DND-41 (cell line): ENCODE results near the gene FOXO3.

Experiments used
- ATAC-seq: fragments of 200-7000 bp; cut with Tn5 transposase; 3 replicates; pipeline ENCODE4 v1.9.1; 2021; ENCODE audit warnings: low read depth; ENCODE audit not compliant: insufficient read depth
- DNase-seq: peaks from one replicate; pipeline ENCODE4 v3.0.0-alpha.2; 2020
- H2AFZ ChIP-seq: 2 replicates; pipeline ENCODE4 v1.6.0; 2012; ENCODE audit warnings: low read depth, low read length
- H3K27ac ChIP-seq: 2 replicates; pipeline ENCODE4 v1.5.1; 2012; ENCODE audit warnings: low read length, inconsistent platforms
- H3K27me3 ChIP-seq: fragments of 200-600 bp; sonication (generic); 2 replicates; pipeline ENCODE4 v1.6.0; 2012; ENCODE audit warnings: low read length, mild to moderate bottlenecking, inconsistent platforms; ENCODE audit not compliant: insufficient read depth, poor library complexity
- H3K36me3 ChIP-seq: 2 replicates; pipeline ENCODE4 v1.5.1; 2012; ENCODE audit warnings: low read length, inconsistent platforms; ENCODE audit not compliant: insufficient read depth
- H3K4me1 ChIP-seq: 2 replicates; pipeline ENCODE4 v1.5.1; 2012; ENCODE audit warnings: mild to moderate bottlenecking, low read length; ENCODE audit not compliant: insufficient read depth
- H3K4me2 ChIP-seq: 2 replicates; pipeline ENCODE4 v1.6.0; 2012; ENCODE audit warnings: mild to moderate bottlenecking, moderate library complexity, low read length, inconsistent platforms; ENCODE audit not compliant: insufficient read depth
- H3K4me3 ChIP-seq, 2 experiments: fragments of 200-600 bp in 1 of 2; shearing (Covaris generic) in 1 of 2; 2 replicates each; pipeline ENCODE4 v1.5.1; 2012 to 2016; ENCODE audit warnings: inconsistent platforms in 2 of 2, low read length in 2 of 2, mild to moderate bottlenecking in 2 of 2, low read depth in 1 of 2, moderate library complexity in 1 of 2
- H3K79me2 ChIP-seq: 2 replicates; pipeline ENCODE4 v1.6.0; 2012; ENCODE audit warnings: low read length, inconsistent platforms; ENCODE audit not compliant: insufficient read depth
- H3K9ac ChIP-seq: 2 replicates; pipeline ENCODE4 v1.6.0; 2012; ENCODE audit warnings: low read depth, mild to moderate bottlenecking, inconsistent platforms, low read length, moderate library complexity
- H3K9me3 ChIP-seq: 2 replicates; pipeline ENCODE4 v1.5.1; 2012; ENCODE audit warnings: low read length, moderate library complexity, mild to moderate bottlenecking, inconsistent platforms; ENCODE audit not compliant: insufficient read depth, severe bottlenecking
- H4K20me1 ChIP-seq: 2 replicates; pipeline ENCODE4 v1.6.0; 2012; ENCODE audit warnings: low read length; ENCODE audit not compliant: insufficient read depth
- EZH2 ChIP-seq: IDR thresholded peaks from 3 replicates; pipeline ENCODE4 v1.6.1; 2012; ENCODE audit warnings: borderline replicate concordance, low read depth, mild to moderate bottlenecking, moderate library complexity, low read length, inconsistent platforms; ENCODE audit not compliant: severe bottlenecking
- TF ChIP-seq, protein P1 (sequence below): IDR thresholded peaks from 2 replicates; pipeline ENCODE4 v1.5.1; 2012; ENCODE audit warnings: borderline replicate concordance, low read length, moderate library complexity, mild to moderate bottlenecking; ENCODE audit not compliant: poor library complexity, severe bottlenecking; ENCODE audit errors: extremely low read depth

Gene FOXO3

DNA sequence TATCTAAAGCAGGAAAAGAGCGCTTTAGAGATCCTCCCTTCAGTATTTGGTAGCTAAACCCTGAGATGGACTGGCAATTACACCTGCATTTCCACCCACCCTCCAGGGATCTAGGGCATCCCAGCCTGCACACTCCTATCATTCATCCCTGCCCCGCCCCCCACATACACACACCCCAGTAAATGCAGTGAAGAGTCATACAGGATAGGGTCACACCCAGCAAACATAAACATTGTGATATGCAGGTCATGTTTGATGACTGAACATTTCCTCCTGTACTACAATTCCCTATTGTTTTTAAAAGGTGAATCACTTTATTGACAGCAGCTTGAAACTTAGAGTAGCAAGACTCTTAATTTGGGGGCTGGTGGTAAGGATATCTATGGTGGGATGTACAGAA is 112.9 kb downstream of the FOXO3 start:
- Histone ChIP-seq H3K4me1 (no peaks in the 10 kb centered on the region), H3K27me3 (no peaks in the 10 kb centered on the region), H3K27ac (no peak overlapping the region), H4K20me1 (peaks cover 33% of the 10 kb centered on the region), H3K36me3 (no peaks in the 10 kb centered on the region; the same call in 1 of the 2 replicates), H3K79me2 (peaks cover 27% of the 10 kb centered on the region), H3K9ac (no peak overlapping the region), H2AFZ (no peak overlapping the region), H3K4me2 (no peak overlapping the region), H3K9me3 (no peaks in the 10 kb centered on the region), H3K4me3 (no peak overlapping the region)
- no peak for TF ChIP-seq EZH2
- TF ChIP-seq, protein P1, sequence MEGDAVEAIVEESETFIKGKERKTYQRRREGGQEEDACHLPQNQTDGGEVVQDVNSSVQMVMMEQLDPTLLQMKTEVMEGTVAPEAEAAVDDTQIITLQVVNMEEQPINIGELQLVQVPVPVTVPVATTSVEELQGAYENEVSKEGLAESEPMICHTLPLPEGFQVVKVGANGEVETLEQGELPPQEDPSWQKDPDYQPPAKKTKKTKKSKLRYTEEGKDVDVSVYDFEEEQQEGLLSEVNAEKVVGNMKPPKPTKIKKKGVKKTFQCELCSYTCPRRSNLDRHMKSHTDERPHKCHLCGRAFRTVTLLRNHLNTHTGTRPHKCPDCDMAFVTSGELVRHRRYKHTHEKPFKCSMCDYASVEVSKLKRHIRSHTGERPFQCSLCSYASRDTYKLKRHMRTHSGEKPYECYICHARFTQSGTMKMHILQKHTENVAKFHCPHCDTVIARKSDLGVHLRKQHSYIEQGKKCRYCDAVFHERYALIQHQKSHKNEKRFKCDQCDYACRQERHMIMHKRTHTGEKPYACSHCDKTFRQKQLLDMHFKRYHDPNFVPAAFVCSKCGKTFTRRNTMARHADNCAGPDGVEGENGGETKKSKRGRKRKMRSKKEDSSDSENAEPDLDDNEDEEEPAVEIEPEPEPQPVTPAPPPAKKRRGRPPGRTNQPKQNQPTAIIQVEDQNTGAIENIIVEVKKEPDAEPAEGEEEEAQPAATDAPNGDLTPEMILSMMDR, result no peak
- no peak for DNase-seq
- ATAC-seq, result no peak

GRCh38 chr6:108675226-108676200 is 114.8 kb downstream of the FOXO3 start:
- Histone ChIP-seq H3K27me3 (no peaks in the 10 kb centered on the region), H3K36me3 (0 out of 2 replicates have a peak, but pooled peaks cover 2% of the 10 kb centered on the region), H3K4me3 (no peak overlapping the region), H3K4me2 (no peak overlapping the region), H3K9ac (no peak overlapping the region), H3K79me2 (peaks cover 27% of the 10 kb centered on the region), H3K4me1 (no peaks in the 10 kb centered on the region), H3K27ac (no peak overlapping the region), H4K20me1 (peaks cover 32% of the 10 kb centered on the region), H2AFZ (no peak overlapping the region), H3K9me3 (no peaks in the 10 kb centered on the region)
- TF ChIP-seq, protein P1, result no peak
- no peak for TF ChIP-seq EZH2
- ATAC-seq (no peak), DNase-seq (no peak)

DNA sequence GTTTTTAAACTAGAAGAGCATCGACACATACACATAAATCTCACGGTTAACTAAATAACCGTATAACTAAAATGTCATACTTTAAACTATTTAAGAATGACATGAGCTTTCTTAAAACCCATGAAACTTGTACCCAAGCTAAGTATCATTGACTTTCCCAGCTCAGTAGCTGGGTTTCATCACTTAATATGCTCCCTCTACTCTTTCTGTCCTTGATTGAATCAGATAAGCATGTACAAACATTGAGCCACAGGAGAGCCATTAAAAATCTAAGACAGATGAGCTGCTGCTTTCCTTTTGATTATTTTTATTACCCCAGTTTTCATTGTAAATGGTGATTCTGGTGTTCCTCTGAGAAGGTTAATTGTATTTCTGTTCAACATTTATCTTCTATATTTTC is 115.8 kb downstream of the FOXO3 start:
- Histone ChIP-seq H3K36me3 (0 out of 2 replicates have a peak, but pooled peaks cover 2% of the 10 kb centered on the region), H3K27me3 (no peaks in the 10 kb centered on the region), H2AFZ (no peak overlapping the region), H3K4me1 (no peaks in the 10 kb centered on the region), H3K4me3 (no peak overlapping the region), H3K27ac (no peak overlapping the region), H3K9ac (no peak overlapping the region), H4K20me1 (peaks cover 23% of the 10 kb centered on the region), H3K79me2 (peaks cover 23% of the 10 kb centered on the region), H3K9me3 (no peaks in the 10 kb centered on the region), H3K4me2 (no peak overlapping the region)
- ATAC-seq, result no peak
- DNase-seq, result no peak
- TF ChIP-seq, protein P1, result no peak
- no peak for TF ChIP-seq EZH2
